ENCODE data around the gene SKAP1. TPM values are rescaled to one million over a fixed set of nuclear protein-coding genes. Genes with fewer than 3 reads are reported as not detected.

The SKAP1 gene
- total and polyA plus RNA-seq, 2 of the 13 experiments (the other 11 are each of a cell fraction or from before 2014, with no cell fraction given), result 0.21 TPM; not detected in 1

DNA sequence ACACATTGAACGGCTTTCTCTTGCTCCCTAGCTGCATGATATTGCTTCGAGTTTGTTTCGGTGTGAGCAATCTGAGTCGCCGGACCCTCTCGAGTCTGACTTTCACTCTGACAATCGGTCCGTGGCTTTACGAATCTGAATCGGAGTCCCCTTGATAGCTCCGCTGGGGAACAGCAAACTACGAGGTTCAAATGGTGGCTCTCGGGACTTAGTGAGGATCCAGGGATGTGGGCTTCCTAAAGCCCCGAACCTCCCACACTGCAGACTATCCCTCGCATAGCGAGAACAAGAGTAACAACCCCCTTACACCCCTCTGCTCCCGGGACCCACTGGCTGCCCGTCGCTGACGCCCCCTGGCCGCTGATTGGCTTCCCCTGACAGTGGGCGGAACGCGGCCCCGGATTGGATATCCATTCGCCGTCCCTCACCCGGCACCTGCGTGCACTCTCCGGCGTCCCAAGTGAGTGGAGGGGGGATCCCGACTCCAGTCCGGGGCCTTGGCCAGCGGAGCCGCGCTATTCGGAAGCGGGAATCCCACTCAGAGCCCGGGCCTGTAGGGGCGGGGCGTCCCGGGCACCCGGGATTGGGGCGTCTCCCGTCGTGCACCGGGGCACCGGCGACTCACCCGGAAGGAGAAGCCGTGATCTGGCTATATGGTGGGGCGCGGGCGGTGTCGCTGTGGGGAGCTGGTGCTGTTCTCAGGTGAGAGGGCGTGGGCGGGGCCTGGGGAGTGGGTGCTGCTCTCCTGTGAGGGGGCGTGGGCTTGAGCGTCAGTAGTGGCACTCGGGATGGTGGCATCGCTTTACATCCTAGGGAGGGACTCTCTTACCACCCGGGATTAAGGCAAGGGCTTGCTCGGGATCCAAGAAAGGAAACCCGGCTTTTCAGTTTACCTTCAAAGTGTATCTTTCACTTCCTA is 322.6 kb downstream of the SKAP1 start, which contains the start of gene SNX11 (continued):
- TF ChIP-seq, protein P1, sequence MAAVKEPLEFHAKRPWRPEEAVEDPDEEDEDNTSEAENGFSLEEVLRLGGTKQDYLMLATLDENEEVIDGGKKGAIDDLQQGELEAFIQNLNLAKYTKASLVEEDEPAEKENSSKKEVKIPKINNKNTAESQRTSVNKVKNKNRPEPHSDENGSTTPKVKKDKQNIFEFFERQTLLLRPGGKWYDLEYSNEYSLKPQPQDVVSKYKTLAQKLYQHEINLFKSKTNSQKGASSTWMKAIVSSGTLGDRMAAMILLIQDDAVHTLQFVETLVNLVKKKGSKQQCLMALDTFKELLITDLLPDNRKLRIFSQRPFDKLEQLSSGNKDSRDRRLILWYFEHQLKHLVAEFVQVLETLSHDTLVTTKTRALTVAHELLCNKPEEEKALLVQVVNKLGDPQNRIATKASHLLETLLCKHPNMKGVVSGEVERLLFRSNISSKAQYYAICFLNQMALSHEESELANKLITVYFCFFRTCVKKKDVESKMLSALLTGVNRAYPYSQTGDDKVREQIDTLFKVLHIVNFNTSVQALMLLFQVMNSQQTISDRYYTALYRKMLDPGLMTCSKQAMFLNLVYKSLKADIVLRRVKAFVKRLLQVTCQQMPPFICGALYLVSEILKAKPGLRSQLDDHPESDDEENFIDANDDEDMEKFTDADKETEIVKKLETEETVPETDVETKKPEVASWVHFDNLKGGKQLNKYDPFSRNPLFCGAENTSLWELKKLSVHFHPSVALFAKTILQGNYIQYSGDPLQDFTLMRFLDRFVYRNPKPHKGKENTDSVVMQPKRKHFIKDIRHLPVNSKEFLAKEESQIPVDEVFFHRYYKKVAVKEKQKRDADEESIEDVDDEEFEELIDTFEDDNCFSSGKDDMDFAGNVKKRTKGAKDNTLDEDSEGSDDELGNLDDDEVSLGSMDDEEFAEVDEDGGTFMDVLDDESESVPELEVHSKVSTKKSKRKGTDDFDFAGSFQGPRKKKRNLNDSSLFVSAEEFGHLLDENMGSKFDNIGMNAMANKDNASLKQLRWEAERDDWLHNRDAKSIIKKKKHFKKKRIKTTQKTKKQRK (IDR thresholded peaks at IDR 0.05; ENCODE audit: low read length), result no peak
- TF ChIP-seq BRD4 (CRISPR knock-in tag; IDR thresholded peaks at IDR 0.05), result 0 out of 2 replicates have a peak, but pooled peaks have one; percentile 6
- TF ChIP-seq ZNF605 (CRISPR knock-in tag; IDR thresholded peaks at IDR 0.05), result peak; percentile 73
- peak; percentile 94 for TF ChIP-seq RBM39 (IDR thresholded peaks at IDR 0.05; ENCODE audit: low read depth, low read length, poor library complexity, severe bottlenecking)
- TF ChIP-seq, protein P2, sequence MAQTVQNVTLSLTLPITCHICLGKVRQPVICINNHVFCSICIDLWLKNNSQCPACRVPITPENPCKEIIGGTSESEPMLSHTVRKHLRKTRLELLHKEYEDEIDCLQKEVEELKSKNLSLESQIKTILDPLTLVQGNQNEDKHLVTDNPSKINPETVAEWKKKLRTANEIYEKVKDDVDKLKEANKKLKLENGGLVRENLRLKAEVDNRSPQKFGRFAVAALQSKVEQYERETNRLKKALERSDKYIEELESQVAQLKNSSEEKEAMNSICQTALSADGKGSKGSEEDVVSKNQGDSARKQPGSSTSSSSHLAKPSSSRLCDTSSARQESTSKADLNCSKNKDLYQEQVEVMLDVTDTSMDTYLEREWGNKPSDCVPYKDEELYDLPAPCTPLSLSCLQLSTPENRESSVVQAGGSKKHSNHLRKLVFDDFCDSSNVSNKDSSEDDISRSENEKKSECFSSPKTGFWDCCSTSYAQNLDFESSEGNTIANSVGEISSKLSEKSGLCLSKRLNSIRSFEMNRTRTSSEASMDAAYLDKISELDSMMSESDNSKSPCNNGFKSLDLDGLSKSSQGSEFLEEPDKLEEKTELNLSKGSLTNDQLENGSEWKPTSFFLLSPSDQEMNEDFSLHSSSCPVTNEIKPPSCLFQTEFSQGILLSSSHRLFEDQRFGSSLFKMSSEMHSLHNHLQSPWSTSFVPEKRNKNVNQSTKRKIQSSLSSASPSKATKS (CRISPR knock-in tag; IDR thresholded peaks at IDR 0.05), result no peak
- peak; percentile 77 for TF ChIP-seq KDM2A (CRISPR knock-in tag; IDR thresholded peaks at IDR 0.05; ENCODE audit: borderline replicate concordance, low read depth)
- no peak for TF ChIP-seq ZNF468 (CRISPR knock-in tag; IDR thresholded peaks at IDR 0.05)
- peak; percentile 98 for TF ChIP-seq ZNF333 (CRISPR knock-in tag; IDR thresholded peaks at IDR 0.05; ENCODE audit: borderline replicate concordance)
- TF ChIP-seq ZNF350 (CRISPR knock-in tag; IDR thresholded peaks at IDR 0.05; ENCODE audit: borderline replicate concordance, low read depth), result peak; percentile 92; the same call in 1 of the 2 replicates
- peak; percentile 53; the same call in 1 of the 2 replicates for TF ChIP-seq ZNF709 (CRISPR knock-in tag; IDR thresholded peaks at IDR 0.05)
- TF ChIP-seq, protein P3, sequence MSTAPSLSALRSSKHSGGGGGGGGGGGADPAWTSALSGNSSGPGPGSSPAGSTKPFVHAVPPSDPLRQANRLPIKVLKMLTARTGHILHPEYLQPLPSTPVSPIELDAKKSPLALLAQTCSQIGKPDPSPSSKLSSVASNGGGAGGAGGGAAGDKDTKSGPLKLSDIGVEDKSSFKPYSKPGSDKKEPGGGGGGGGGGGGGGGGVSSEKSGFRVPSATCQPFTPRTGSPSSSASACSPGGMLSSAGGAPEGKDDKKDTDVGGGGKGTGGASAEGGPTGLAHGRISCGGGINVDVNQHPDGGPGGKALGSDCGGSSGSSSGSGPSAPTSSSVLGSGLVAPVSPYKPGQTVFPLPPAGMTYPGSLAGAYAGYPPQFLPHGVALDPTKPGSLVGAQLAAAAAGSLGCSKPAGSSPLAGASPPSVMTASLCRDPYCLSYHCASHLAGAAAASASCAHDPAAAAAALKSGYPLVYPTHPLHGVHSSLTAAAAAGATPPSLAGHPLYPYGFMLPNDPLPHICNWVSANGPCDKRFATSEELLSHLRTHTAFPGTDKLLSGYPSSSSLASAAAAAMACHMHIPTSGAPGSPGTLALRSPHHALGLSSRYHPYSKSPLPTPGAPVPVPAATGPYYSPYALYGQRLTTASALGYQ (CRISPR knock-in tag; IDR thresholded peaks at IDR 0.05), result 0 out of 2 replicates have a peak, but pooled peaks have one; percentile 71
- TF ChIP-seq, protein P4, sequence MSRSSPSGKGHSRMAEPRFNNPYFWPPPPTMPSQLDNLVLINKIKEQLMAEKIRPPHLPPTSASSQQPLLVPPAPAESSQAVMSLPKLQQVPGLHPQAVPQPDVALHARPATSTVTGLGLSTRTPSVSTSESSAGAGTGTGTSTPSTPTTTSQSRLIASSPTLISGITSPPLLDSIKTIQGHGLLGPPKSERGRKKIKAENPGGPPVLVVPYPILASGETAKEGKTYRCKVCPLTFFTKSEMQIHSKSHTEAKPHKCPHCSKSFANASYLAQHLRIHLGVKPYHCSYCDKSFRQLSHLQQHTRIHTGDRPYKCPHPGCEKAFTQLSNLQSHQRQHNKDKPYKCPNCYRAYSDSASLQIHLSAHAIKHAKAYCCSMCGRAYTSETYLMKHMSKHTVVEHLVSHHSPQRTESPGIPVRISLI (CRISPR knock-in tag; IDR thresholded peaks at IDR 0.05; ENCODE audit: borderline replicate concordance), result no peak
- no peak; the same call in 1 of the 2 replicates for TF ChIP-seq ZNF136 (CRISPR knock-in tag; IDR thresholded peaks at IDR 0.05; ENCODE audit: low read depth)
- TF ChIP-seq ZNF747 (CRISPR knock-in tag; IDR thresholded peaks at IDR 0.05; ENCODE audit: borderline replicate concordance), result peak; percentile 96; the same call in 1 of the 2 replicates
- peak; percentile 86 for TF ChIP-seq ZEB1 (IDR thresholded peaks at IDR 0.05; ENCODE audit: insufficient replicate concordance, low read depth)
- no peak for TF ChIP-seq ARNT (IDR thresholded peaks at IDR 0.05)
- TF ChIP-seq KDM3A (CRISPR knock-in tag; IDR thresholded peaks at IDR 0.05; ENCODE audit: low read depth), result peak; percentile 20; the same call in 1 of the 2 replicates
- no peak for TF ChIP-seq NFRKB (IDR thresholded peaks at IDR 0.05)
- peak; percentile 75; the same call in 1 of the 3 replicates for TF ChIP-seq MXI1 (IDR thresholded peaks at IDR 0.05; ENCODE audit: borderline replicate concordance, low read depth, low read length)
- TF ChIP-seq SCMH1 (CRISPR knock-in tag; IDR thresholded peaks at IDR 0.05; ENCODE audit: borderline replicate concordance), result no peak

Measured in HepG2 (cell line).